HG03354 (cell line): Measurements from ENCODE around the gene RGMB.

Experiments
- ATAC-seq: cut with Tn5 transposase; IDR thresholded peaks from one replicate; pipeline ENCODE4 v1.9.1; 2021; ENCODE audit warnings: mild to moderate bottlenecking; ENCODE audit not compliant: unreplicated experiment, poor library complexity, severe bottlenecking

The RGMB gene

GRCh38 chr5:98765815-98766214, 7.6 kb upstream of the RGMB start:
- no peak for ATAC-seq

GRCh38 chr5:98767581-98767980, 5.9 kb upstream of the RGMB start:
- ATAC-seq: no peak

- ATAC-seq: peak; percentile 38
Observed at GRCh38 chr5:98768160-98768959, 5.1 kb upstream of the RGMB start.

- ATAC-seq: no peak
Observed at GRCh38 chr5:98768960-98769209, 4.6 kb upstream of the RGMB start.

GRCh38 chr5:98769210-98769958, 4.1 kb upstream of the RGMB start:
- ATAC-seq: no peak

- no peak for ATAC-seq
Observed at GRCh38 chr5:98769959-98770208, 3.6 kb upstream of the RGMB start.

GRCh38 chr5:98770209-98770910, 3.1 kb upstream of the RGMB start:
- no peak for ATAC-seq

GRCh38 chr5:98770911-98771322, 2.5 kb upstream of the RGMB start:
- no peak for ATAC-seq

GRCh38 chr5:98771382-98772109, 1.9 kb upstream of the RGMB start:
- ATAC-seq: peak; percentile 15

GRCh38 chr5:98772415-98773213, 849 bp upstream of the RGMB start:
- ATAC-seq: peak; percentile 12

GRCh38 chr5:98773214-98773463, 324 bp upstream of the RGMB start:
- no peak for ATAC-seq

GRCh38 chr5:98774192-98775033, 950 bp downstream of the RGMB start:
- ATAC-seq: peak; percentile 42

- ATAC-seq: no peak
Observed at GRCh38 chr5:98775246-98776065, 2.0 kb downstream of the RGMB start.

- no peak for ATAC-seq
Observed at GRCh38 chr5:98776066-98776705, 2.7 kb downstream of the RGMB start.

- ATAC-seq: no peak
Observed at GRCh38 chr5:98777295-98777694, 3.8 kb downstream of the RGMB start.

GRCh38 chr5:98779264-98779877, 5.9 kb downstream of the RGMB start:
- ATAC-seq: no peak

- ATAC-seq: peak; percentile 52
Observed at GRCh38 chr5:98780390-98780789, 6.9 kb downstream of the RGMB start.
